Measurements from ENCODE around the gene CDC5L.

CDC5L gene

DNA sequence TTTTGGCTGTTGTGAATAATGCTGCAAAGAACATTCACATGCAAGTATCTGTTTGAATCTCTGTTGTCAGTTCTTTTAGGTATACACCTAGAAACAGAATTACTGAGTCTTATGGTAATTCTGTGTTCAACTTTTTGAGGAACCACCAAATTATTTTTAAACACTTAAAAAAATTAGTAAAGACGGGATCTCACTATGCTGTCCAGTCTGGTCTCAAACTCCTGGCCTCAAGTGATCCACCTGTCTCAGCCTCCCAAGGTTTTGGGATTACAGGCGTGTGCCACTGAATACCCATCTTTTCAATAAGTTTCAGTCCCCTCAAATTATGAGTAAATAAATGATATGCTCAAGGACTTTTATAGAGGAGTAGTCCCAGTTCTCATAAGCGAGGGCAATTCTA lies 27.5 kb upstream of the CDC5L start:
- H3K4me3 ChIP-seq (replicated peaks; ENCODE audit: low read depth, low read length), result no peak overlapping the region
- no peak for TF ChIP-seq CTCF (IDR thresholded peaks at IDR 0.05; ENCODE audit: low read length, missing control alignments)
- no peak for DNase-seq (ENCODE audit: low read depth)

GRCh38 chr6:44361947-44362346 lies 25.6 kb upstream of the CDC5L start:
- no peak for TF ChIP-seq CTCF (IDR thresholded peaks at IDR 0.05; ENCODE audit: low read length, missing control alignments)
- no peak for DNase-seq (ENCODE audit: low read depth)
- H3K4me3 ChIP-seq (replicated peaks; ENCODE audit: low read depth, low read length), result no peak overlapping the region

DNA sequence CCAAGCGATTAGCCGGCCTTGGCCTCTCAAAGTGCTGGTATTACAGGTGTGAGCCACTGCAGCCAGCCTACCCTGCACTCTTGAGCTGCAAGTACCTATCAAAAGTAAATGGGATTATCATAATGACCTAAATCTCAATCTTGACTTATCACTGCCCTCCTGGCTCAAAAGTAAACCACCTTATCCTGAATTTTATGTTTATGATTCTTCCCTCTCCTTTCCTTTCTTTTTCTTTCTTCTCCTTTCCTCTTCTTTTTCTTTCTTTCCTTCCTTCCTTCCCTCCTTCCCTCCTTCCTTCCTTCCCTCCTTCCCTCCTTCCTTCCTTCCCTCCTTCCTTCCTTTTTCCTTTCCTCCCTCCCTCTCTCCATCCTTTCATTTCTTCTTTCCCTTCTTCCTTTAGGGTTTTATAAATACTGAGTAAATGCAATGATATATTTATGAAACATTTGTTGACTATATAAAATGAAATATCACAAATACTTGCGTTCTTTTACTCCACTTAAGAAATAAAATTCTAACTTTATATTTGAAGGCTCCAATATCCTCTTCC lies 24.1 kb upstream of the CDC5L start:
- no peak for DNase-seq (ENCODE audit: low read depth)
- no peak overlapping the region for H3K4me3 ChIP-seq (replicated peaks; ENCODE audit: low read depth, low read length)
- no peak for TF ChIP-seq CTCF (IDR thresholded peaks at IDR 0.05; ENCODE audit: low read length, missing control alignments)

DNA sequence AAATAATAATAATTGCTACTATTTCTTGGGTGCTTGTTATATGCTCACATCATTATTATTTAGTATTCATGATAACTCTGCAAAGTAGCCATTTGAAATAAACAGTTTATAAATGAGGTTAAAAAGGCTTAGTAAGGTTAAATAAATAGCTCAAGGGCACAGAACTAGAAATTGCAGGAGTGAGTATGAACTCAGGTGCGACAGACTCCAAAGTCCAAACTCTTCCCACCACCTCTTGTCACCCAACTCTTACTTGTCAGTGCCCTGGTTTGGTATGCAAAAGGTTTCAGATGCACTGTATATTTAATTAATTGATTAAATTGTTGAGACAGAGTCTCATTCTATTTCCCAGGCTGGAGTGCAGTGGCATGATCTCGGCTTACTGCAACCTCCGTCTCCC lies 20.7 kb upstream of the CDC5L start:
- no peak for TF ChIP-seq CTCF (IDR thresholded peaks at IDR 0.05; ENCODE audit: low read length, missing control alignments)
- no peak overlapping the region for H3K4me3 ChIP-seq (replicated peaks; ENCODE audit: low read depth, low read length)
- DNase-seq (ENCODE audit: low read depth), result no peak

- no peak overlapping the region for H3K4me3 ChIP-seq (replicated peaks; ENCODE audit: low read depth, low read length)
- no peak for TF ChIP-seq CTCF (IDR thresholded peaks at IDR 0.05; ENCODE audit: low read length, missing control alignments)
- peak; percentile 7 for DNase-seq (ENCODE audit: low read depth)
Measured at GRCh38 chr6:44367681-44368080, 19.8 kb upstream of the CDC5L start.

- TF ChIP-seq CTCF (IDR thresholded peaks at IDR 0.05; ENCODE audit: low read length, missing control alignments), result no peak
- no peak for DNase-seq (ENCODE audit: low read depth)
- no peak overlapping the region for H3K4me3 ChIP-seq (replicated peaks; ENCODE audit: low read depth, low read length)
Measured at GRCh38 chr6:44373051-44373450, 14.5 kb upstream of the CDC5L start.

- DNase-seq (ENCODE audit: low read depth), result peak; percentile 17
- no peak for TF ChIP-seq CTCF (IDR thresholded peaks at IDR 0.05; ENCODE audit: low read length, missing control alignments)
- H3K4me3 ChIP-seq (replicated peaks; ENCODE audit: low read depth, low read length), result no peak overlapping the region
Measured at GRCh38 chr6:44373787-44374186, 13.7 kb upstream of the CDC5L start.
